Body of pancreas (tissue), 4 donors: ENCODE data around the gene EFCAB14. TPM values are rescaled to one million over a fixed set of nuclear protein-coding genes. Genes with fewer than 3 reads are reported as not detected.

Experiments used
- ATAC-seq: fragments of 150-250 bp; one replicate; pipeline ENCODE4 v1.9.1; 2016
- DNase-seq, 4 donors: peaks; one replicate each; pipeline ENCODE4 v3.0.0-alpha.2; 2019
- H3K27ac ChIP-seq, 4 donors: fragments of 200-600 bp; sonication (generic); 1 replicate in 3 of 4; 2 replicates in 1 of 4; pipeline versions ENCODE4 v1.5.1 to v1.6.1; 2016 to 2019; ENCODE audit warnings: mild to moderate bottlenecking in 1 of 4, mixed read lengths in 1 of 4, moderate library complexity in 1 of 4
- H3K27me3 ChIP-seq, 2 donors: fragments of 200-600 bp; sonication (generic); one replicate each; pipeline ENCODE4 v1.6.0; 2016; ENCODE audit warnings: mild to moderate bottlenecking in 1 of 2
- H3K36me3 ChIP-seq, 2 donors: fragments of 200-600 bp; sonication (generic); replicated peaks in 1 of 2; 2 replicates each; pipeline ENCODE4 v1.5.1; 2016; ENCODE audit warnings: low read depth in 2 of 2; ENCODE audit not compliant: insufficient read depth in 1 of 2
- H3K4me1 ChIP-seq: fragments of 200-600 bp; sonication (generic); one replicate; pipeline ENCODE4 v1.6.0; 2016
- H3K4me3 ChIP-seq, 2 donors: fragments of 200-600 bp; sonication (generic); 1 replicate in 1 of 2; 2 replicates in 1 of 2; pipeline ENCODE4 v1.5.1; 2016 to 2019
- H3K9me3 ChIP-seq, 3 donors: fragments of 200-600 bp; sonication (generic); 1 replicate in 2 of 3; 2 replicates in 1 of 3; pipeline ENCODE4 v1.5.1; 2016
- CTCF ChIP-seq, 7 experiments: fragments of 450-650 bp in 4 of 7; fragments of 200-600 bp in 3 of 7; sonication (generic) in 3 of 7; IDR thresholded peaks; one replicate each; pipeline ENCODE4 v1.5.1; 2016 to 2019; ENCODE audit warnings: antibody characterized with exemption in 7 of 7
- POLR2A ChIP-seq, 3 donors: fragments of 450-650 bp; IDR thresholded peaks; one replicate each; pipeline ENCODE4 v1.6.1; 2016; ENCODE audit warnings: antibody characterized with exemption in 3 of 3, mild to moderate bottlenecking in 2 of 3
- WGBS, 2 donors: methylation state at CpG; one replicate each; pipeline ENCODE4 v1.1.5; 2017; 5-methylcytosine and 5-hydroxymethylcytosine counted together
- intact Hi-C: fragments of 100-400 bp; cut with DNase I; formaldehyde crosslinking; loops from one replicate; pipeline ENCODE4 v1.15.1; 2023
- total RNA-seq, 2 donors: library from RNA; depleted of rRNA; stranded (reverse); fragments of >200 nt; gene quantifications; one replicate each; pipeline ENCODE4 v1.1.0, GENCODE V29; 2016

Gene EFCAB14
- total RNA-seq, 2 donors from 2014 or later: 36.9 to 40.7 TPM

GRCh38 chr1:46675549-46676314 lies 43.2 kb downstream of the EFCAB14 start:
- intact Hi-C loops: no loop called here
- WGBS, 2 donors: 92 to 100% methylated on average over 1 of the region's 1 CpG
- Histone ChIP-seq H3K36me3 (peaks cover 7 to 13% of the 10 kb centered on the region in 2 donors), H3K9me3 (no peaks in the 10 kb centered on the region), H3K27me3 (no peaks in the 10 kb centered on the region), H3K27ac (no peak overlapping the region), H3K4me1 (no peaks in the 10 kb centered on the region), H3K4me3 (no peak overlapping the region)
- DNase-seq (no peak), ATAC-seq (no peak)
- no peak for TF ChIP-seq POLR2A (IDR thresholded peaks at IDR 0.05)

GRCh38 chr1:46673749-46674182 lies 45.1 kb downstream of the EFCAB14 start:
- intact Hi-C loops: no loop called here
- DNase-seq: no peak
- TF ChIP-seq POLR2A (IDR thresholded peaks at IDR 0.05) (no peak), CTCF (IDR thresholded peaks at IDR 0.05) (no peak)
- no peak overlapping the region for H3K4me3 ChIP-seq
- no peak overlapping the region for H3K27ac ChIP-seq
- H3K27me3 ChIP-seq: no peaks in the 10 kb centered on the region
- H3K9me3 ChIP-seq: no peaks in the 10 kb centered on the region
- peaks cover 0 to 11% of the 10 kb centered on the region in 2 donors for H3K36me3 ChIP-seq
- no peak for ATAC-seq
- WGBS, 2 donors: 77 to 83% methylated on average over 4 of the region's 4 CpGs
- H3K4me1 ChIP-seq: no peaks in the 10 kb centered on the region

GRCh38 chr1:46672696-46673095 lies 46.2 kb downstream of the EFCAB14 start:
- no peaks in the 10 kb centered on the region for H3K9me3 ChIP-seq
- ATAC-seq (no peak), DNase-seq (no peak)
- H3K4me3 ChIP-seq: no peak overlapping the region
- no peaks in the 10 kb centered on the region for H3K4me1 ChIP-seq
- no peak for TF ChIP-seq CTCF (IDR thresholded peaks at IDR 0.05)
- TF ChIP-seq POLR2A (IDR thresholded peaks at IDR 0.05): no peak
- intact Hi-C loops: no loop called here
- WGBS, 2 donors: 75 to 77% methylated on average over 8 of the region's 8 CpGs
- no peak overlapping the region for H3K27ac ChIP-seq
- peaks cover 0 to 7% of the 10 kb centered on the region in 2 donors for H3K36me3 ChIP-seq
- no peaks in the 10 kb centered on the region for H3K27me3 ChIP-seq

GRCh38 chr1:46671554-46671953 lies 47.4 kb downstream of the EFCAB14 start, which contains the start of gene TEX38:
TEX38 (plus strand) TSS chr1:46671854; CDS start chr1:46671935, 81 bp downstream.
- Histone ChIP-seq H3K27me3 (no peaks in the 10 kb centered on the region), H3K4me1 (peaks cover 11% of the 10 kb centered on the region), H3K36me3 (peaks cover 0 to 7% of the 10 kb centered on the region in 2 donors), H3K4me3 (no peak within 1 kb of the TSS), H3K27ac (no peak within 1 kb of the TSS), H3K9me3 (no peaks in the 10 kb centered on the region)
- ATAC-seq: no peak
- 88 to 96% methylated on average over 2 to 3 of the region's 3 CpGs for WGBS, 2 donors
- intact Hi-C loops: no loop called here
- DNase-seq: no peak
- TF ChIP-seq CTCF (IDR thresholded peaks at IDR 0.05): no peak
- TF ChIP-seq POLR2A (IDR thresholded peaks at IDR 0.05): no peak

GRCh38 chr1:46670134-46670533 lies 48.8 kb downstream of the EFCAB14 start:
- Histone ChIP-seq H3K27me3 (no peaks in the 10 kb centered on the region), H3K4me1 (peaks cover 17% of the 10 kb centered on the region), H3K4me3 (no peak overlapping the region), H3K9me3 (no peaks in the 10 kb centered on the region), H3K36me3 (peaks cover 0 to 5% of the 10 kb centered on the region in 2 donors), H3K27ac (no peak overlapping the region)
- no peak for DNase-seq
- TF ChIP-seq CTCF (IDR thresholded peaks at IDR 0.05) (no peak), POLR2A (IDR thresholded peaks at IDR 0.05) (no peak)
- 83 to 88% methylated on average over 1 of the region's 1 CpG for WGBS, 2 donors
- no peak for ATAC-seq
- intact Hi-C loops: no loop called here
